Neural cell (in vitro differentiated cells): Measurements from ENCODE around the gene ENKD1.

Source experiments
- EZH2 ChIP-seq: fragments of 200-600, 300-800 bp; shearing (Covaris generic), sonication (generic); IDR thresholded peaks from 2 replicates; pipeline ENCODE4 v1.6.1; 2014; ENCODE audit warnings: antibody characterized with exemption, low read length, borderline replicate concordance, mild to moderate bottlenecking; ENCODE audit not compliant: insufficient read depth, poor library complexity, severe bottlenecking
- MXI1 ChIP-seq: fragments of 450-650 bp; conservative IDR thresholded peaks from 2 replicates; pipeline ENCODE4 v1.6.1; 2014; ENCODE audit warnings: antibody characterized with exemption, mild to moderate bottlenecking; ENCODE audit not compliant: poor library complexity, severe bottlenecking
- POLR2AphosphoS5 ChIP-seq: IDR thresholded peaks from 2 replicates; pipeline ENCODE4 v1.6.1; 2012
- RAD21 ChIP-seq: fragments of 450-650 bp; conservative IDR thresholded peaks from 2 replicates; pipeline ENCODE4 v1.6.1; 2014; ENCODE audit warnings: antibody characterized with exemption, mild to moderate bottlenecking, moderate library complexity
- SMC3 ChIP-seq: fragments of 450-650 bp; conservative IDR thresholded peaks from 2 replicates; pipeline ENCODE4 v1.6.1; 2014; ENCODE audit warnings: antibody characterized with exemption, mild to moderate bottlenecking, moderate library complexity; ENCODE audit not compliant: poor library complexity
- TAF1 ChIP-seq: IDR thresholded peaks from 2 replicates; pipeline ENCODE4 v1.6.1; 2012; ENCODE audit warnings: low read depth
- TF ChIP-seq, protein P1 (sequence below): fragments of 450-650 bp; IDR thresholded peaks from 2 replicates; pipeline ENCODE4 v1.5.1; 2014; ENCODE audit warnings: antibody characterized with exemption, mild to moderate bottlenecking, moderate library complexity; ENCODE audit not compliant: poor library complexity, severe bottlenecking
- TF ChIP-seq, protein P2 (sequence below): IDR thresholded peaks from 2 replicates; pipeline ENCODE4 v1.6.1; 2012; ENCODE audit warnings: borderline replicate concordance

DNA sequence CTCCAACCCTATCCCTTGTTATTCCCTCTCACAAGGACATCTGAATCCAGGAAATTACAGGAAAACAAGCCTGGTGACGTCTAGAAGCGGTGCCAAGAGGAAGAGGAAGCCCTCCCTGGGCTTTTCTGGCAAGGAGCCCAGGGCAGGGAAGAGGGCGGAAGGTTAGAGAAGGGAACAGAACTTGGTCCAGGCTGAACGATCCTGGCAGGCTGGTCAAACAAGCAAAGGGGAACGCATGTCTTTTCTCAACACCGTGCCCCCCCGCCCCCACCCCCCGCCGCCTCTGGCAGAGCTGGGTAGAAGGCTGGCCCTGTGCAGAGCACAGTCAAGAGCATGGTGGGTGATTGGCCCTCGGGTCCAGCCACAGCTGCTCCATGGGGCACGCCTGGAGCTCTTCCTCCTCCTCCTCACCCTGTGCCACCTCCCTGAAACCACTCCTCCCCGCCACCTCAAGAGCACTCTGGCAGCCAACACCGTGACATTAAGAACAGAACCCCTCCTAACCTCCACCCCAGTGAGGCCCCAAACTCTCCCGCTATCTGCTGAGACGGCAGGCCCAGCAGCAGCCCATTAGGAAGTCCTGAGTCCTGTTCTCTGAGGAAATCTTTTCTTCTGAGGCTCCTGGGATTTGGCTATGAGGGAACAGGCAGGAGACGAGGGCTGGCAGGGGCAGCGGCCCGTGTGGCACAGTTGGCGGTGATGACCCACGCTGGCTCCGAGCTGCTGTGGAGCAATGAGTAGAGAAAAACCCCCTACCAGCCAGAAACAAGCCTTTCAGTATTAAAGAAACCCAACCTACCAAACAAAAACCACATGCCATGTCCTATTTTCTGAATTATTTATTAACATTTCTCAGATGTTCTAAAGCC lies 7.4 kb upstream of the ENKD1 start:
- TF ChIP-seq POLR2AphosphoS5 (no peak), EZH2 (no peak), TAF1 (no peak), MXI1 (no peak), RAD21 (no peak), SMC3 (no peak)
- TF ChIP-seq, protein P1, sequence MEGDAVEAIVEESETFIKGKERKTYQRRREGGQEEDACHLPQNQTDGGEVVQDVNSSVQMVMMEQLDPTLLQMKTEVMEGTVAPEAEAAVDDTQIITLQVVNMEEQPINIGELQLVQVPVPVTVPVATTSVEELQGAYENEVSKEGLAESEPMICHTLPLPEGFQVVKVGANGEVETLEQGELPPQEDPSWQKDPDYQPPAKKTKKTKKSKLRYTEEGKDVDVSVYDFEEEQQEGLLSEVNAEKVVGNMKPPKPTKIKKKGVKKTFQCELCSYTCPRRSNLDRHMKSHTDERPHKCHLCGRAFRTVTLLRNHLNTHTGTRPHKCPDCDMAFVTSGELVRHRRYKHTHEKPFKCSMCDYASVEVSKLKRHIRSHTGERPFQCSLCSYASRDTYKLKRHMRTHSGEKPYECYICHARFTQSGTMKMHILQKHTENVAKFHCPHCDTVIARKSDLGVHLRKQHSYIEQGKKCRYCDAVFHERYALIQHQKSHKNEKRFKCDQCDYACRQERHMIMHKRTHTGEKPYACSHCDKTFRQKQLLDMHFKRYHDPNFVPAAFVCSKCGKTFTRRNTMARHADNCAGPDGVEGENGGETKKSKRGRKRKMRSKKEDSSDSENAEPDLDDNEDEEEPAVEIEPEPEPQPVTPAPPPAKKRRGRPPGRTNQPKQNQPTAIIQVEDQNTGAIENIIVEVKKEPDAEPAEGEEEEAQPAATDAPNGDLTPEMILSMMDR = no peak
- TF ChIP-seq, protein P2, sequence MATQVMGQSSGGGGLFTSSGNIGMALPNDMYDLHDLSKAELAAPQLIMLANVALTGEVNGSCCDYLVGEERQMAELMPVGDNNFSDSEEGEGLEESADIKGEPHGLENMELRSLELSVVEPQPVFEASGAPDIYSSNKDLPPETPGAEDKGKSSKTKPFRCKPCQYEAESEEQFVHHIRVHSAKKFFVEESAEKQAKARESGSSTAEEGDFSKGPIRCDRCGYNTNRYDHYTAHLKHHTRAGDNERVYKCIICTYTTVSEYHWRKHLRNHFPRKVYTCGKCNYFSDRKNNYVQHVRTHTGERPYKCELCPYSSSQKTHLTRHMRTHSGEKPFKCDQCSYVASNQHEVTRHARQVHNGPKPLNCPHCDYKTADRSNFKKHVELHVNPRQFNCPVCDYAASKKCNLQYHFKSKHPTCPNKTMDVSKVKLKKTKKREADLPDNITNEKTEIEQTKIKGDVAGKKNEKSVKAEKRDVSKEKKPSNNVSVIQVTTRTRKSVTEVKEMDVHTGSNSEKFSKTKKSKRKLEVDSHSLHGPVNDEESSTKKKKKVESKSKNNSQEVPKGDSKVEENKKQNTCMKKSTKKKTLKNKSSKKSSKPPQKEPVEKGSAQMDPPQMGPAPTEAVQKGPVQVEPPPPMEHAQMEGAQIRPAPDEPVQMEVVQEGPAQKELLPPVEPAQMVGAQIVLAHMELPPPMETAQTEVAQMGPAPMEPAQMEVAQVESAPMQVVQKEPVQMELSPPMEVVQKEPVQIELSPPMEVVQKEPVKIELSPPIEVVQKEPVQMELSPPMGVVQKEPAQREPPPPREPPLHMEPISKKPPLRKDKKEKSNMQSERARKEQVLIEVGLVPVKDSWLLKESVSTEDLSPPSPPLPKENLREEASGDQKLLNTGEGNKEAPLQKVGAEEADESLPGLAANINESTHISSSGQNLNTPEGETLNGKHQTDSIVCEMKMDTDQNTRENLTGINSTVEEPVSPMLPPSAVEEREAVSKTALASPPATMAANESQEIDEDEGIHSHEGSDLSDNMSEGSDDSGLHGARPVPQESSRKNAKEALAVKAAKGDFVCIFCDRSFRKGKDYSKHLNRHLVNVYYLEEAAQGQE = no peak
